SIG-M5 treated with dmso at 0.1 percent for 504 hours (cell line): ENCODE data around the gene HTRA3.

ENCODE experiments used
- DNase-seq: peaks from one replicate; lab custom pipeline; 2025; ENCODE audit not compliant: unreplicated experiment; lab: John Stamatoyannopoulos, UW

The HTRA3 gene

GRCh38 chr4:8278421-8279287 is 9.1 kb downstream of the HTRA3 start:
- no peak for DNase-seq

- DNase-seq: no peak
Measured at GRCh38 chr4:8279321-8280157, 10.0 kb downstream of the HTRA3 start.

GRCh38 chr4:8280158-8280875 is 10.8 kb downstream of the HTRA3 start:
- DNase-seq: no peak

- DNase-seq: no peak
Measured at GRCh38 chr4:8280876-8281440, 11.4 kb downstream of the HTRA3 start.

- no peak for DNase-seq
Measured at GRCh38 chr4:8281519-8282133, 12.1 kb downstream of the HTRA3 start.

- no peak for DNase-seq
Measured at GRCh38 chr4:8282134-8282641, 12.6 kb downstream of the HTRA3 start.

- no peak for DNase-seq
Measured at GRCh38 chr4:8282742-8283141, 13.2 kb downstream of the HTRA3 start.

GRCh38 chr4:8283161-8283560 is 13.6 kb downstream of the HTRA3 start:
- peak; percentile 3 for DNase-seq

GRCh38 chr4:8283631-8284121 is 14.1 kb downstream of the HTRA3 start:
- DNase-seq: no peak

GRCh38 chr4:8284391-8284790 is 14.8 kb downstream of the HTRA3 start:
- no peak for DNase-seq

- DNase-seq: no peak
Measured at GRCh38 chr4:8285143-8285975, 15.8 kb downstream of the HTRA3 start.

GRCh38 chr4:8285976-8286718 is 16.6 kb downstream of the HTRA3 start:
- no peak for DNase-seq

GRCh38 chr4:8286719-8287342 is 17.3 kb downstream of the HTRA3 start:
- DNase-seq: no peak

GRCh38 chr4:8287343-8288280 is 18.1 kb downstream of the HTRA3 start:
- no peak for DNase-seq

GRCh38 chr4:8289151-8289750 is 19.7 kb downstream of the HTRA3 start:
- no peak for DNase-seq

- DNase-seq: no peak
Measured at GRCh38 chr4:8289956-8290700, 20.6 kb downstream of the HTRA3 start.
